ENCODE data around the gene ZBTB22. TPM values are rescaled to one million over a fixed set of nuclear protein-coding genes. Genes with fewer than 3 reads are reported as not detected.
A peak's percentile ranks its signal among the peaks of the same experiment; 100 is the strongest.

Gene ZBTB22
- polyA plus RNA-seq, 1 donor (not counting 4 experiments of a cell fraction or from before 2014, with no cell fraction given): 6.5 TPM

DNA sequence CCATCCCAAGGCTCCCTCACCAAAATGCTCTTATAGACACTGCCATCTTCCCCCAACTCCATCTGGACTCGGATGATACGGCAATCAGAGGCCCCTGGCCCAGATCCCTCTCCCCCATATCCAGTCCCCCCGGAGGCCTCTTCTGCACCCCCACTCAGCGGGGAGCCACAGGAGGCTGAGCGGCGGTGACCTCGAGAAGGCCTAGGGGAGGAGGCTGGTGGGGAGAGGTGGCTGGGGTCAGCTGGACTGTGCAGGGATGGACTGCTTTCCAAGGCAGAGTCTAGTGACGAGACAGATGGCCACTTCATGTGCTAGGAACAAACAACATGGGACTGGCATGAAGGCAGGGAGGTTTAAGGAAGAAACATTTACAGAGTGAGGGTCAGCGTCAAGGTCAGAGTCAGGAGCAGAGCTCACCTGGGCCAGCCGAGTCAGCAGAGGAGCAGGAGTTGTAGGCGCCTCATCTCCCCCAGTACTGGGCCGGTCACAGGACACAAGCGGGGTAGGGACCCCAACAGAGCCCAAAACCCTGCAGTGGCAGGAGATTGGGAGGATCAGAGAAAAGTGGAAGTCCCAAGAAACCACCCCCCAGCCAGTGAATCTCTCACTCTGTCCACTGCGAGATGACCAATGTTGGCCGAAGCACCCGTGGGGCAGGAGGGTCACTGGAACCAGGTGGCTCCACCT, 24.4 kb downstream of the ZBTB22 start:
- no peak overlapping the region for H3K4me2 ChIP-seq (ENCODE audit: control insufficient read depth, extremely low read depth, insufficient read depth, low read depth, low read length)
- TF ChIP-seq, protein P1, sequence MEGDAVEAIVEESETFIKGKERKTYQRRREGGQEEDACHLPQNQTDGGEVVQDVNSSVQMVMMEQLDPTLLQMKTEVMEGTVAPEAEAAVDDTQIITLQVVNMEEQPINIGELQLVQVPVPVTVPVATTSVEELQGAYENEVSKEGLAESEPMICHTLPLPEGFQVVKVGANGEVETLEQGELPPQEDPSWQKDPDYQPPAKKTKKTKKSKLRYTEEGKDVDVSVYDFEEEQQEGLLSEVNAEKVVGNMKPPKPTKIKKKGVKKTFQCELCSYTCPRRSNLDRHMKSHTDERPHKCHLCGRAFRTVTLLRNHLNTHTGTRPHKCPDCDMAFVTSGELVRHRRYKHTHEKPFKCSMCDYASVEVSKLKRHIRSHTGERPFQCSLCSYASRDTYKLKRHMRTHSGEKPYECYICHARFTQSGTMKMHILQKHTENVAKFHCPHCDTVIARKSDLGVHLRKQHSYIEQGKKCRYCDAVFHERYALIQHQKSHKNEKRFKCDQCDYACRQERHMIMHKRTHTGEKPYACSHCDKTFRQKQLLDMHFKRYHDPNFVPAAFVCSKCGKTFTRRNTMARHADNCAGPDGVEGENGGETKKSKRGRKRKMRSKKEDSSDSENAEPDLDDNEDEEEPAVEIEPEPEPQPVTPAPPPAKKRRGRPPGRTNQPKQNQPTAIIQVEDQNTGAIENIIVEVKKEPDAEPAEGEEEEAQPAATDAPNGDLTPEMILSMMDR (optimal IDR thresholded peaks at IDR 0.05 in 1 of 3, IDR thresholded peaks at IDR 0.05 in 1 of 3, conservative IDR thresholded peaks at IDR 0.05 in 1 of 3; ENCODE audit: extremely low read depth in 1 of 3, insufficient read depth in 2 of 3, low read length in 3 of 3): no peak
- TF ChIP-seq EZH2 (IDR thresholded peaks at IDR 0.05; ENCODE audit: low read length): no peak
- H3K9me1 ChIP-seq (ENCODE audit: control insufficient read depth, extremely low read depth, insufficient read depth, low read length): no peaks in the 10 kb centered on the region
- no peak overlapping the region for H2AFZ ChIP-seq (ENCODE audit: control insufficient read depth, low read length)
- H3K4me1 ChIP-seq (ENCODE audit: control insufficient read depth, extremely low read depth, insufficient read depth, low read length): peaks cover 25% of the 10 kb centered on the region
- dilution Hi-C loops (cut with MboI; ENCODE audit: extremely low pct_ligation_motif_present, low sequenced_read_pairs): no loop called here
- H3K79me2 ChIP-seq (ENCODE audit: control insufficient read depth, insufficient read depth, low read length): peaks cover 38% of the 10 kb centered on the region
- DNase-seq (ENCODE audit: low read depth, low spot score) (no peak), FAIRE-seq (no peak)
- H3K27ac ChIP-seq (ENCODE audit: control insufficient read depth, insufficient read depth, low read length): no peak overlapping the region
- peaks cover 26 to 38% of the 10 kb centered on the region in 2 experiments for H3K36me3 ChIP-seq (ENCODE audit: control insufficient read depth in 2 of 2, extremely low read depth in 1 of 2, insufficient read depth in 2 of 2, low read length in 2 of 2)
- H4K20me1 ChIP-seq (ENCODE audit: control insufficient read depth, extremely low read depth, insufficient read depth, low read length): no peaks in the 10 kb centered on the region
- no peak overlapping the region for H3K9ac ChIP-seq (ENCODE audit: control insufficient read depth, extremely low read depth, insufficient read depth, low read length)
- no peak overlapping the region for H3K4me3 ChIP-seq (ENCODE audit: control insufficient read depth in 2 of 3, extremely low read depth in 1 of 3, insufficient read depth in 2 of 3, low read depth in 1 of 3, low read length in 3 of 3)
- H3K9me3 ChIP-seq (ENCODE audit: control insufficient read depth, low read depth, low read length): no peaks in the 10 kb centered on the region
- H3K27me3 ChIP-seq (ENCODE audit: control insufficient read depth, extremely low read depth, insufficient read depth, low read length): no peaks in the 10 kb centered on the region

DNA sequence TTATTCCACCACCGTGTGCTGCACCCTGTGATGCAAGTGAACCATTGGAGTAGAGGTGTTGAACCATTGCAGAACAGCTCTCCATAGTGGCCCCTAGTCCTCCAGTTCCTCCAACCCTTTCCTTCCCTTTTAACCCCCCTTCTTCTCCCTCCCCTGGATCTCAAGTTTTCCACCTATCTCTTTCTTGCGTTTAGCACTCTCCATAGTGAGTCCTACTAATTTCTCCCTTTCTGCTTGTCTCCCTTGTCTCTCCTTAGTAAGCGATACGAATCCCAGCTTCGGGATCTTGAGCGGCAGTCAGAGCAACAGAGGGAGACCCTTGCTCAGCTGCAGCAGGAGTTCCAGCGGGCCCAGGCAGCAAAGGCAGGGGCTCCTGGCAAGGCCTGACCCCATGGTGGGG, 27.1 kb downstream of the ZBTB22 start:
- Histone ChIP-seq H3K9ac (ENCODE audit: control insufficient read depth, extremely low read depth, insufficient read depth, low read length) (peak overlapping the region; percentile 95), H3K79me2 (ENCODE audit: control insufficient read depth, insufficient read depth, low read length) (peaks cover 49% of the 10 kb centered on the region), H3K27me3 (ENCODE audit: control insufficient read depth, extremely low read depth, insufficient read depth, low read length) (no peaks in the 10 kb centered on the region), H2AFZ (ENCODE audit: control insufficient read depth, low read length) (no peak overlapping the region), H3K4me1 (ENCODE audit: control insufficient read depth, extremely low read depth, insufficient read depth, low read length) (peaks cover 20% of the 10 kb centered on the region), H4K20me1 (ENCODE audit: control insufficient read depth, extremely low read depth, insufficient read depth, low read length) (no peaks in the 10 kb centered on the region), H3K9me3 (ENCODE audit: control insufficient read depth, low read depth, low read length) (no peaks in the 10 kb centered on the region), H3K36me3 (ENCODE audit: control insufficient read depth in 2 of 2, extremely low read depth in 1 of 2, insufficient read depth in 2 of 2, low read length in 2 of 2) (peaks cover 37 to 49% of the 10 kb centered on the region in 2 experiments), H3K4me2 (ENCODE audit: control insufficient read depth, extremely low read depth, insufficient read depth, low read depth, low read length) (peak overlapping the region; percentile 99), H3K27ac (ENCODE audit: control insufficient read depth, insufficient read depth, low read length) (peak overlapping the region; percentile 85), H3K4me3 (ENCODE audit: control insufficient read depth in 2 of 3, extremely low read depth in 1 of 3, insufficient read depth in 2 of 3, low read depth in 1 of 3, low read length in 3 of 3) (peak overlapping the region; percentile 54 to 98 (median 95)), H3K9me1 (ENCODE audit: control insufficient read depth, extremely low read depth, insufficient read depth, low read length) (no peaks in the 10 kb centered on the region)
- FAIRE-seq (no peak), DNase-seq (ENCODE audit: low read depth, low spot score) (no peak)
- TF ChIP-seq EZH2 (IDR thresholded peaks at IDR 0.05; ENCODE audit: low read length): no peak
- TF ChIP-seq, protein P1 (optimal IDR thresholded peaks at IDR 0.05 in 1 of 3, IDR thresholded peaks at IDR 0.05 in 1 of 3, conservative IDR thresholded peaks at IDR 0.05 in 1 of 3; ENCODE audit: extremely low read depth in 1 of 3, insufficient read depth in 2 of 3, low read length in 3 of 3): no peak
- dilution Hi-C loops (cut with MboI; ENCODE audit: extremely low pct_ligation_motif_present, low sequenced_read_pairs): no loop called here
